Stimulated activated CD4-positive, alpha-beta T cell treated with anti-CD3 and anti-CD28 coated beads, Interleukin-2, amount 100 ng/mL, for 48 hours (primary cell): ENCODE results near the gene TXLNG.

ENCODE experiments used
- DNase-seq, 2 donors: peaks; one replicate each; pipeline ENCODE4 v3.0.0-alpha.2; 2020

The TXLNG gene

DNA sequence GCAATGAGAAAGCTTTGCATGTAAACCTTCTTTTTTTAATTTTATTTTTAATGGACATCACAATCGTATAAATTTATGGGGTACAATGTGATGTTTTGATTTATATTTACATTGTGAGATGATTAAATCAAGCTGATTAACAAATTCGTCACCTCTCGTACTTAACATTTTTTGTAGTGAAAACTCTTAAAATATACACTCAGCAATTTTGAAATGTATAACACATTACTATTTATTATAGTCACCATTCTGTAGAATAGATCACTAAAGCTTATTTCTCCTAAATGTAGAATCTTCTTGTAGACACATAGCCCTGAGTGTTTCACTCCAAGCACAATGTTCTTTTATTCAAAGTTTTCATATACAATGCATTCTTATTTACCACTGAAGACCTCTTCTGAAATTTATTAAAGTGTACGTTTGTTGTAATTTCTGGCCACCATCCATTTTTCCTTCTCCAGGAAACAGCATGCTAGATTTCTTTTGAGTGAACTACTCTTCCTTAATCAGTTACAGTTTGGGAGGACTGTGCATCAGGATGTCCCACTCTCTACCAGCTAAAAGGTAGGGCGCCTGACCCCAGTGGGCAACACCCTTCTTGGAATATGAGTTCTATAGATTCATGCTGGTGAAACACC, 88.3 kb downstream of the TXLNG start:
- DNase-seq = no peak

DNA sequence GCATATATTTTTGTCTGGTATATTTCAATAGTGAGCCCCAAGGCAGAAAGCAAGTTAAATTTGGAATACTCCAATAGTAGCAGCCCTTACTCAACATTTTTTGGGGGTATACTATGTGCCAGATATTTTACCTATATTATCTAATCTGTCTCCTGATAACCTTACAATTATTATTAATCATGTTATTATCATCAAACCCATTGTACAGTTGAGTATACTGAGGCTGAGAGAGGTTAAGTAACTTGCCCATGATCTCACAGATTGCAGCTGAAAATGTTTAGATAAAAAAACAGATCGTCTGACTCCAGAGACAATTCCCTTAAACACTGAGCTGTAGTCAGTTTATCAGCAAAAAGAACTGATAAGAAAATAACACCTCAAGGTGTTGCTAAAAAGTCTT, 90.4 kb downstream of the TXLNG start:
- DNase-seq = no peak

DNA sequence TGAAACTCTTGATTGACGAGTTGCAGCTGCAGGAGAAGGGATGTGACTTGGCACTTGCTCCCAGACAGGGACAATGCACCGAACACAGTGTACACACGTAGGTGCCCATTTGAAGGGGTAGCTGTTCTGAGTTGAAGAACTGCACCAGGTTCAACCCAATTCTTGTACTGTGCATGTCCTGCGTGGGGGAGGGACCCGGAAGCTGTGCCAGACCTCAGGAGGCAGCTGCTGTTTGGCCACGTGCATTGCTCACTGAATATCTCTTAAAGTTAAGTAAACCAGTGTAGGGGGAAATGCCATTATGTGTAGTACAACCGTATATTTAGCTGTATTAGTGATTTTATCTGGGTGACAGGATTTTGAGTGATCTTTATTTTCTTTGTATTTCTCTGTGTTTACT, 95.9 kb downstream of the TXLNG start:
- no peak for DNase-seq

DNA sequence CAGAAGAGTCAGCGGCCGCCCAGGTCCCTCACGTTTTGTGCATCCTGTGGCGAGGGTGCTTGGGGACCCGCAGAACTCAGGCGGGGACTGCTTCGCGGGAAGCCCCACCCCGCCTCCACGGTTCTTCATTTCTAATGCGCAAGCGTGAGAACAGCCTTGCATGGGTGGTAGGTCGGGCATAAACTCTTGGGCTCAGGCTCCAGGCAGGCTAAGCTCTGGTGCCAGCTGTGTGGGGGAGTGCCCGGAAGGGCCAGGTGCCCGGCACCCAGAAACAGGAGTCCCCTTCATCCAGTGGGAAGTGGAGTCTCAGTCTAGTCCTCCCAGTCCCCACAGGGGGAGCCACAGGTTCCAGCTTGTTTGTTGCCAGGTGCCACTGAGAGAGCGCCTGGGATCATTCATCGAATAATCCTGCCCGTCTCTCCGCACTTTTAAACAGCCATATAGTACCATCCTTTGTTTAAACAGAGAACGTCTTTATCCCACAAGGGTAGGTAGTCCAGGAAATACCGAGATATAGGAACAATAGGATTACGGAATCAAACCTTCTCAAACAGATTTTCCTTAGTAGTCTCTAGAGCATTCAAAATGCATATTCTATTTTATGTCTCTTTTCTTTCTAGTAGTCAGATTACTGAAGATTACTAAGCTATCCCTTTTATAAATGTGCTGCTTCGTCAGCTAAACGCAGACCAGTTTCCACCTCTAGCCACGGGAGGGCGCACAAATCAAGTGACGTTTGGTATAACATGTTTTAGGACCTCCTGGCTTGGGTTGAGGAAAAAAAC, 96.6 kb downstream of the TXLNG start:
- DNase-seq = peak; percentile 43 to 64

DNA sequence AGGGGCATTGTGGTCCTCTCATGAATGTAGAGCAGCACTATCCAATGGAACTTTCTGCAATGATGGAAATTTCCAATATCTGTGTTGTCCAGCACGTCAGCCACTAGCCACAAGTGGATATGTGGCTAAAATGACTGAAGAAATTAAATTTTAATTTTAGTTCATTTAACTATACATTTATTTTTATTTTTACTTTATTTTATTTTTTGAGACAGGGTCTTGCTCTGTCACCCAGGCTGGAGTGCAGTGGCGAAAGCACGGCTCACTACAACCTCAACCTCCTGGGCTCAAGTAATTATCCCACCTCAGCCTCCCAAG, 97.2 kb downstream of the TXLNG start:
- no peak for DNase-seq

DNA sequence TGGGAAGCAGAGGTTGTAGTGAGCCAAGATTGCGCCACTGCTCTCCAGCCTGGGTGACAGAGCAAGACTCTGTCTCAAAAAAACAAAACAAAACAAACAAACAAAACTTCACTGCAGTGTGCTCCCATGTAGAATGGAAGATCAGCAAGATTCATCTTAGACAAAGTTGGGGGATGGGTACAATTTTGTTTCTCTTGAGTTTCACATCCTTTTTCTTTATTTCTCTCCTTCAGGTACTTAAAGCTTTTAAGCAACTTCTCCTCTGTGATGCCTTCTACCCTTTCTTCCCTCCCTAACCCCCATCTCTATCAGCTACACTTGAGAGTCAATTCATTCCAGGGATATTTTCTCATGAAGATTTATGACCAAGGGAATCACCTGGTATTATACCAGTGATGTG, 99.4 kb downstream of the TXLNG start:
- DNase-seq = no peak

DNA sequence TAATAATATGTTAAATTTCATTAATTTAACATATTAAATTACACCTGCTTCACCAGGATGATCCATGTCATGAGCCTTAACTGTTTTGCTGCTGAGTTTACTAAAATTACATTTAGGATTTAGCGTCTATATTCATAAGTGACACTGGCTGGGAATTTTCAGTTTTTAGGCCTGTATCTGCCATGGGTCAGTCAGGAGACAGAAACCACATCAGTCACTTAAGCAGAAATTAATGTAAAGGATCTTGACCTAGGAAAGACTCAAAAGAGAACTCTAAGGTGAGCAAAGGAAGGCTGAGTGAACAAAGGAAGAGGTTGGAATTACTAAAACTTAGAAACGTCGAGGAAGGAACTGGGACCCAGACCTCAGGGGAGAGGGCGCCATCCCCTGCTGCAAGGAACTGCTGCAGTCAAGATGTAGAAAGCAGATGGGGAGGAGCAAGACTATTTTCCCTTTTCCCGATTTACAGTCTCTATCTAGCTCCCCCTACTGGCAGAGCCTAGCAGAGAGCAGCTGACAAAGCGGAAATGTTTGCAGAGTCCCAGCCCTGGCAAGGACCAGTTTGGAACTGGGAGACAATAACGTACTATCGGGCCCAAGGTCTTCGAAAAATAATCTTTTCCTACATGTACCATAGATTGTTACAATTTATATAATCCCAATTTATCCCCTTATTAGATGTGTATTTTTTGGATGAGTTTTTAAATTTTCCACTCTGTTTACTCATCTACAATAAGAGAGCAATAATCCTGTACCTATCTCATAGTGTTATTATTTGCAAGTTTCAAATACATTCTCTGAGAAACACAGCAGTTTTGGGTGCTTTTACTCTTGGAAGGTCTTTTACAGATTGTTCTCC, 106.5 kb downstream of the TXLNG start:
- peak; percentile 46 to 59 for DNase-seq
